ENCODE measurements around the gene TMBIM1. TPM values are rescaled to one million over a fixed set of nuclear protein-coding genes. Genes with fewer than 3 reads are reported as not detected.
"Not testable (repeated sequence)": the region's sequence is repeated elsewhere in the genome, so short reads cannot be mapped to it uniquely, and the experiment has no call there.

The TMBIM1 gene
- total RNA-seq, 4 donors from 2014 or later = 131 to 238 (median 197) TPM

DNA sequence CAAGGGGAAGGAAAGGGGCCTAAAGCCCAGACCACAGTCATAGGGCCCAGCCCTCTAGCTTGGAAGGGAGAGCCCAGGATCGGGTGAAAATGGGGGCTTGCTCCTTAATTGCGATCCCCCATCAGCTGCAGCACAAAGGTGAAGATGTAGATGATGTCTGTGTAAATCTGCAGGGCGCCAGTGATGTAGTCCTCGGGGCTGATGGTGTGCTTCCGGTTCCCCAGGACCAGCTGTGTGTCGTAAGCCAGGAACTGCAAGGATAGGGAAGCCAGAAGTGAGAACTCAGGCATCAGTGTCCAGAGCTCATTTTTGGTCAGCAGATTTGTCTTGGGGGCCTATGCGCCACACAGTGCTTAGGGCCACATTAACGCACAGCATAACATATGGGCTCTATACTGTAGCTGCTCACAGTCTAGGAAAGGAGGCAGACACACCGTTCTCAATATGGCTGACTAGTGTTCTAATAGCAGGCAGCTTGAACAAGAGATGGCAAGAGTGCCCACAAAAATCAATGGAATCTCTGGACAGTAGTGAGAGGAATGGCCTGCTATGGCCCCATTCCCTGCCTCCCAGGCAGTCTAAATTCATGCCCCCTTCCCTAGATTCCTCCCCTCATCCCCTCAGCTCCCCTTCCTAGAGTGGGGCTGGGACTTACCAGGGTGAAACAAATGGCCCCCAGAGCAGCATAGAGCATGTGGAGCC, 16.8 kb downstream of the TMBIM1 start:
- peak overlapping the region in 2 of 4 donors; percentile 30 to 79 for H3K27ac ChIP-seq (replicated peaks in 1 of 4)
- no peak for DNase-seq (ENCODE audit: extremely low spot score)
- peaks cover 68 to 75% (median 71%) of the 10 kb centered on the region in 4 donors for H3K36me3 ChIP-seq
- H3K27me3 ChIP-seq = no peaks in the 10 kb centered on the region
- intact Hi-C loops (cut with DNase I) = no loop called here
- no peaks in the 10 kb centered on the region for H3K9me3 ChIP-seq
- 80% methylated on average over 8 of the region's 9 CpGs for WGBS
- H3K4me1 ChIP-seq = peaks cover 29 to 59% (median 36%) of the 10 kb centered on the region in 4 donors
- no peak overlapping the region for H3K4me3 ChIP-seq
- TF ChIP-seq CTCF (IDR thresholded peaks at IDR 0.05) (no peak), EP300 (IDR thresholded peaks at IDR 0.05) (no peak), POLR2AphosphoS5 (IDR thresholded peaks at IDR 0.05) (no peak), POLR2A (IDR thresholded peaks at IDR 0.05; ENCODE audit: low read depth) (no peak)

GRCh38 chr2:218274586-218274985, 17.7 kb downstream of the TMBIM1 start:
- WGBS = 67% methylated on average over 4 of the region's 4 CpGs
- peak overlapping the region; percentile 30 to 79 (median 76) for H3K27ac ChIP-seq (replicated peaks in 1 of 4)
- DNase-seq (ENCODE audit: extremely low spot score) = no peak
- no peaks in the 10 kb centered on the region for H3K9me3 ChIP-seq
- H3K4me1 ChIP-seq = peaks cover 29 to 53% (median 35%) of the 10 kb centered on the region in 4 donors
- intact Hi-C loops (cut with DNase I) = loop anchor here (5.0 kb wide), 1 partner anchor 123 kb away; the partner anchor contains the start of gene CTDSP1
- peaks cover 60 to 66% (median 61%) of the 10 kb centered on the region in 4 donors for H3K36me3 ChIP-seq
- H3K27me3 ChIP-seq = no peaks in the 10 kb centered on the region
- no peak for TF ChIP-seq POLR2AphosphoS5 (IDR thresholded peaks at IDR 0.05)
- no peak for TF ChIP-seq EP300 (IDR thresholded peaks at IDR 0.05)
- no peak for TF ChIP-seq POLR2A (IDR thresholded peaks at IDR 0.05; ENCODE audit: low read depth)
- no peak for TF ChIP-seq CTCF (IDR thresholded peaks at IDR 0.05)
- no peak overlapping the region for H3K4me3 ChIP-seq

- peaks cover 53 to 59% (median 54%) of the 10 kb centered on the region in 4 donors for H3K36me3 ChIP-seq
- no peaks in the 10 kb centered on the region for H3K27me3 ChIP-seq
- H3K27ac ChIP-seq (replicated peaks in 1 of 4) = peak overlapping the region; percentile 73 to 79 (median 76)
- peaks cover 35 to 60% (median 40%) of the 10 kb centered on the region in 4 donors for H3K4me1 ChIP-seq
- intact Hi-C loops (cut with DNase I) = loop anchor here (5.0 kb wide), 1 partner anchor 123 kb away; the partner anchor contains the start of gene CTDSP1
- TF ChIP-seq POLR2AphosphoS5 (IDR thresholded peaks at IDR 0.05) = no peak
- DNase-seq (ENCODE audit: extremely low spot score) = no peak
- no peaks in the 10 kb centered on the region for H3K9me3 ChIP-seq
- H3K4me3 ChIP-seq = no peak overlapping the region
- 89% methylated on average over 2 of the region's 2 CpGs for WGBS
Observed at GRCh38 chr2:218273908-218274249, 18.4 kb downstream of the TMBIM1 start.

- not testable (repeated sequence) for H3K27me3 ChIP-seq; H3K9me3 ChIP-seq; DNase-seq (ENCODE audit: extremely low spot score)
- 85% methylated on average over 8 of the region's 8 CpGs for WGBS
- intact Hi-C loops (cut with DNase I) = loop anchor here (5.0 kb wide), 1 partner anchor 124 kb away; the partner anchor contains the start of gene CTDSP1
- Histone ChIP-seq H3K27ac (replicated peaks in 1 of 4) (peak overlapping the region; percentile 73 to 79 (median 76)), H3K4me1 (peaks cover 40 to 65% (median 45%) of the 10 kb centered on the region in 4 donors), H3K4me3 (peak overlapping the region in 1 of 4 donors; percentile 7), H3K36me3 (peaks cover 49 to 55% (median 49%) of the 10 kb centered on the region in 4 donors)
Observed at GRCh38 chr2:218273214-218273907, 18.9 kb downstream of the TMBIM1 start.

GRCh38 chr2:218272531-218273212, 19.6 kb downstream of the TMBIM1 start:
- TF ChIP-seq POLR2AphosphoS5 (IDR thresholded peaks at IDR 0.05) (peak; percentile 83 to 84), CTCF (IDR thresholded peaks at IDR 0.05) (peak; percentile 91 to 94 (median 91)), EP300 (IDR thresholded peaks at IDR 0.05) (no peak)
- Histone ChIP-seq H3K9me3 (no peaks in the 10 kb centered on the region), H3K27ac (replicated peaks in 1 of 4) (peak overlapping the region; percentile 73 to 79 (median 76)), H3K4me1 (peaks cover 47 to 72% (median 51%) of the 10 kb centered on the region in 4 donors), H3K27me3 (no peaks in the 10 kb centered on the region), H3K36me3 (peaks cover 42 to 55% (median 47%) of the 10 kb centered on the region in 4 donors), H3K4me3 (peak overlapping the region in 3 of 4 donors; percentile 7 to 94 (median 25))
- DNase-seq (ENCODE audit: extremely low spot score) = peak; percentile 97
- WGBS = 21% methylated on average over 16 of the region's 18 CpGs
- intact Hi-C loops (cut with DNase I) = loop anchor here (5.0 kb wide), 1 partner anchor 125 kb away; the partner anchor contains the start of gene CTDSP1

All from esophagus muscularis mucosa (tissue), 4 donors.